Left lung (tissue), 10 donors: ENCODE measurements around the gene HSP90AB1. TPM values are rescaled to one million over a fixed set of nuclear protein-coding genes. Genes with fewer than 3 reads are reported as not detected.

Experiments
- ATAC-seq: fragments of 200-7000 bp; cut with Tn5 transposase; one replicate; pipeline ENCODE4 v1.9.1; 2020; ENCODE audit warnings: moderate library complexity
- DNase-seq, 4 donors: peaks; one replicate each; pipeline ENCODE4 v3.0.0-alpha.2; 2013 to 2020
- H3K27ac ChIP-seq, 2 donors: fragments of 200-600 bp; sonication (generic) in 1 of 2; one replicate each; pipeline versions ENCODE4 v1.5.0 to v1.8.0; 2020 to 2021
- H3K27me3 ChIP-seq, 2 donors: fragments of 200-600 bp; sonication (generic) in 1 of 2; one replicate each; pipeline versions ENCODE4 v1.5.0 to v1.8.0; 2020 to 2021
- H3K36me3 ChIP-seq, 2 donors: fragments of 200-600 bp; sonication (generic) in 1 of 2; one replicate each; pipeline versions ENCODE4 v1.5.0 to v1.8.0; 2020 to 2021
- H3K4me1 ChIP-seq, 2 donors: fragments of 200-600 bp; one replicate each; pipeline ENCODE4 v1.8.0; 2021
- H3K4me3 ChIP-seq, 2 donors: fragments of 200-600 bp; sonication (generic) in 1 of 2; one replicate each; pipeline versions ENCODE4 v1.5.0 to v1.8.0; 2020 to 2021; ENCODE audit warnings: mild to moderate bottlenecking in 1 of 2
- H3K9me3 ChIP-seq, 2 donors: fragments of 200-600 bp; sonication (generic) in 1 of 2; one replicate each; pipeline versions ENCODE4 v1.5.0 to v1.8.0; 2020 to 2021
- CTCF ChIP-seq, 2 donors: fragments of 200-600 bp; sonication (generic) in 1 of 2; IDR thresholded peaks; one replicate each; pipeline versions ENCODE4 v1.5.0 to v1.8.0; 2021; ENCODE audit warnings: antibody characterized with exemption in 2 of 2
- intact Hi-C, 2 donors: fragments of 100-400 bp; cut with DNase I; formaldehyde crosslinking; loops; one replicate each; pipeline versions ENCODE4 v1.11.2 to v1.14.2; 2022
- polyA plus RNA-seq, 6 donors: library from polyadenylated mRNA; unstranded; fragments of 120-200 nt; gene quantifications; one replicate each; pipeline ENCODE4 v1.2.1, GENCODE V29; 2013; ENCODE audit not compliant: insufficient read length in 6 of 6
- total RNA-seq, 2 donors: library from RNA; stranded (reverse); fragmentation: NEBNext Ultra II Directional; extraction: Animal tissue kit (Norgen Biotek cat#: 25700); gene quantifications; one replicate each; pipeline ENCODE4 v1.2.1, GENCODE V29; 2021
- donor health status: DM: no; HTN: yes; CAD: no.
- donor health status: DM: no; HTN: no; CAD: no.

The HSP90AB1 gene
- total and polyA plus RNA-seq, 8 donors, result 726 to 1,444 (median 1,251) TPM

- Histone ChIP-seq H3K36me3 (peaks cover 5 to 74% of the 10 kb centered on the region in 2 donors), H3K4me1 (peaks cover 21 to 86% of the 10 kb centered on the region in 2 donors)
Measured at GRCh38 chr6:44251576-44252524, 4.9 kb downstream of the HSP90AB1 start.

GRCh38 chr6:44253307-44254101, 6.6 kb downstream of the HSP90AB1 start:
- Histone ChIP-seq H3K27me3 (no peaks in the 10 kb centered on the region), H3K27ac (no peak overlapping the region), H3K4me3 (no peak overlapping the region), H3K9me3 (no peaks in the 10 kb centered on the region), H3K4me1 (peaks cover 25 to 91% of the 10 kb centered on the region in 2 donors), H3K36me3 (peaks cover 5 to 75% of the 10 kb centered on the region in 2 donors)
- intact Hi-C loops, result no loop called here
- ATAC-seq (no peak), DNase-seq (peak in 1 of 4 donors; percentile 25)
- peak; percentile 18 to 28 for TF ChIP-seq CTCF (IDR thresholded peaks at IDR 0.05)

More at GRCh38 chr6:44251576-44252524, 4.9 kb downstream of the HSP90AB1 start:
- intact Hi-C loops, result no loop called here
- Histone ChIP-seq H3K9me3 (no peaks in the 10 kb centered on the region), H3K27me3 (no peaks in the 10 kb centered on the region), H3K4me3 (no peak overlapping the region), H3K27ac (no peak overlapping the region)
- TF ChIP-seq CTCF (IDR thresholded peaks at IDR 0.05), result no peak
- no peak for ATAC-seq
- peak in 1 of 4 donors; percentile 24 for DNase-seq

- intact Hi-C loops, result no loop called here
- peaks cover 19 to 82% of the 10 kb centered on the region in 2 donors for H3K4me1 ChIP-seq
- DNase-seq (peak in 1 of 4 donors; percentile 33), ATAC-seq (no peak)
- no peaks in the 10 kb centered on the region for H3K9me3 ChIP-seq
- TF ChIP-seq CTCF (IDR thresholded peaks at IDR 0.05), result no peak
- no peaks in the 10 kb centered on the region for H3K27me3 ChIP-seq
- H3K36me3 ChIP-seq, result peaks cover 5 to 75% of the 10 kb centered on the region in 2 donors
- H3K4me3 ChIP-seq, result no peak overlapping the region
- H3K27ac ChIP-seq, result no peak overlapping the region
Measured at GRCh38 chr6:44254191-44255104, 7.5 kb downstream of the HSP90AB1 start.

- intact Hi-C loops, result no loop called here
- Histone ChIP-seq H3K4me3 (no peak overlapping the region), H3K27me3 (no peaks in the 10 kb centered on the region), H3K36me3 (peaks cover 5 to 75% of the 10 kb centered on the region in 2 donors), H3K9me3 (no peaks in the 10 kb centered on the region), H3K27ac (no peak overlapping the region), H3K4me1 (peaks cover 13 to 74% of the 10 kb centered on the region in 2 donors)
- TF ChIP-seq CTCF (IDR thresholded peaks at IDR 0.05), result no peak
- ATAC-seq (no peak), DNase-seq (peak in 1 of 4 donors; percentile 37)
Measured at GRCh38 chr6:44255105-44255808, 8.4 kb downstream of the HSP90AB1 start.
